ENCODE measurements around the gene STPG3.

STPG3 gene

GRCh38 chr9:137252555-137253506 is 1.7 kb downstream of the STPG3 start:
- no peak for TF ChIP-seq CTCF (IDR thresholded peaks at IDR 0.05)
- TF ChIP-seq ZFX (IDR thresholded peaks at IDR 0.05; ENCODE audit: borderline replicate concordance): no peak
- peak overlapping the region; percentile 94 for H3K27ac ChIP-seq

GRCh38 chr9:137253717-137254623 is 2.9 kb downstream of the STPG3 start:
- peak overlapping the region; percentile 94 for H3K27ac ChIP-seq
- TF ChIP-seq CTCF (IDR thresholded peaks at IDR 0.05) (no peak), ZFX (IDR thresholded peaks at IDR 0.05; ENCODE audit: borderline replicate concordance) (no peak)

- no peak for TF ChIP-seq CTCF (IDR thresholded peaks at IDR 0.05)
- TF ChIP-seq ZFX (IDR thresholded peaks at IDR 0.05; ENCODE audit: borderline replicate concordance): no peak
- H3K27ac ChIP-seq: peak within 1 kb of the TSS; percentile 94
These were observed 3.8 kb downstream of the STPG3 start, which contains the start of gene NELFB for GRCh38 chr9:137254624-137255447. Gene NELFB (plus strand): TSS chr9:137255327.

GRCh38 chr9:137255448-137256114 is 4.5 kb downstream of the STPG3 start:
- TF ChIP-seq CTCF (IDR thresholded peaks at IDR 0.05) (no peak), ZFX (IDR thresholded peaks at IDR 0.05; ENCODE audit: borderline replicate concordance) (no peak)
- H3K27ac ChIP-seq: peak overlapping the region; percentile 94

- no peak for TF ChIP-seq CTCF (IDR thresholded peaks at IDR 0.05)
- no peak for TF ChIP-seq ZFX (IDR thresholded peaks at IDR 0.05; ENCODE audit: borderline replicate concordance)
- H3K27ac ChIP-seq: peak overlapping the region; percentile 94
These were observed 5.3 kb downstream of the STPG3 start for GRCh38 chr9:137256362-137256761.

GRCh38 chr9:137256856-137257255 is 5.8 kb downstream of the STPG3 start:
- H3K27ac ChIP-seq: peak overlapping the region; percentile 94
- TF ChIP-seq ZFX (IDR thresholded peaks at IDR 0.05; ENCODE audit: borderline replicate concordance) (no peak), CTCF (IDR thresholded peaks at IDR 0.05) (no peak)
